ENCODE results near the gene NSD2.
A peak's percentile ranks its signal among the peaks of the same experiment; 100 is the strongest.
"Not testable (repeated sequence)": the region's sequence is repeated elsewhere in the genome, so short reads cannot be mapped to it uniquely, and the experiment has no call there.

NSD2 gene

GRCh38 chr4:1842339-1842895, 28.8 kb upstream of the NSD2 start:
- DNase-seq = no peak

- DNase-seq = no peak
Measured at GRCh38 chr4:1842993-1843448, 28.2 kb upstream of the NSD2 start.

- no peak for DNase-seq
Measured at GRCh38 chr4:1843852-1844251, 27.3 kb upstream of the NSD2 start.

- DNase-seq = not testable (repeated sequence)
Measured at GRCh38 chr4:1844618-1845017, 26.6 kb upstream of the NSD2 start.

GRCh38 chr4:1846580-1846979, 24.6 kb upstream of the NSD2 start:
- DNase-seq = no peak

- DNase-seq = no peak
Measured at GRCh38 chr4:1850276-1850675, 20.9 kb upstream of the NSD2 start.

GRCh38 chr4:1851160-1851559, 20.0 kb upstream of the NSD2 start:
- no peak for DNase-seq

- no peak for DNase-seq
Measured at GRCh38 chr4:1851575-1852410, 19.4 kb upstream of the NSD2 start.

- no peak for DNase-seq
Measured at GRCh38 chr4:1852904-1853623, 18.1 kb upstream of the NSD2 start.

- no peak for DNase-seq
Measured at GRCh38 chr4:1854752-1855151, 16.4 kb upstream of the NSD2 start.

GRCh38 chr4:1855333-1856070, 15.7 kb upstream of the NSD2 start:
- no peak for DNase-seq

- peak; percentile 96 for DNase-seq
Measured at GRCh38 chr4:1856071-1856942, 14.9 kb upstream of the NSD2 start, which contains the start of gene LETM1. TSS of gene LETM1 (minus strand) at chr4:1856156. CDS start at chr4:1855950, 206 bp downstream.

- DNase-seq = no peak
Measured at GRCh38 chr4:1856943-1857699, 14.1 kb upstream of the NSD2 start.

- DNase-seq = no peak
Measured at GRCh38 chr4:1857931-1858330, 13.3 kb upstream of the NSD2 start.

- DNase-seq = no peak
Measured at GRCh38 chr4:1859389-1859753, 11.8 kb upstream of the NSD2 start.

- DNase-seq = no peak
Measured at GRCh38 chr4:1862055-1862911, 8.9 kb upstream of the NSD2 start.

- DNase-seq = no peak
Measured at GRCh38 chr4:1862961-1863296, 8.3 kb upstream of the NSD2 start.

GRCh38 chr4:1863297-1864033, 7.7 kb upstream of the NSD2 start:
- DNase-seq = no peak

Data from left hindlimb (tissue), 1 donor.